Bone marrow (tissue), 2 donors: ENCODE data around the gene FOXC1.

Experiments used
- DNase-seq, 2 donors: peaks; one replicate each; lab custom pipeline; 2025; lab: John Stamatoyannopoulos, UW

Gene FOXC1

GRCh38 chr6:1612299-1612973 lies 2.7 kb downstream of the FOXC1 start:
- DNase-seq: no peak

GRCh38 chr6:1612974-1613306 lies 3.2 kb downstream of the FOXC1 start:
- no peak for DNase-seq

GRCh38 chr6:1613346-1613687 lies 3.6 kb downstream of the FOXC1 start:
- no peak for DNase-seq

- DNase-seq: no peak
Measured at GRCh38 chr6:1613688-1614447, 4.2 kb downstream of the FOXC1 start.

- no peak for DNase-seq
Measured at GRCh38 chr6:1614448-1615150, 4.9 kb downstream of the FOXC1 start.

- DNase-seq: no peak
Measured at GRCh38 chr6:1615151-1615852, 5.6 kb downstream of the FOXC1 start.

- no peak for DNase-seq
Measured at GRCh38 chr6:1615853-1616420, 6.2 kb downstream of the FOXC1 start.

- no peak for DNase-seq
Measured at GRCh38 chr6:1616701-1617463, 7.2 kb downstream of the FOXC1 start.

GRCh38 chr6:1617466-1618310 lies 8.0 kb downstream of the FOXC1 start:
- no peak for DNase-seq

GRCh38 chr6:1618311-1619097 lies 8.8 kb downstream of the FOXC1 start:
- DNase-seq: no peak

GRCh38 chr6:1619098-1619672 lies 9.5 kb downstream of the FOXC1 start:
- no peak for DNase-seq

DNA sequence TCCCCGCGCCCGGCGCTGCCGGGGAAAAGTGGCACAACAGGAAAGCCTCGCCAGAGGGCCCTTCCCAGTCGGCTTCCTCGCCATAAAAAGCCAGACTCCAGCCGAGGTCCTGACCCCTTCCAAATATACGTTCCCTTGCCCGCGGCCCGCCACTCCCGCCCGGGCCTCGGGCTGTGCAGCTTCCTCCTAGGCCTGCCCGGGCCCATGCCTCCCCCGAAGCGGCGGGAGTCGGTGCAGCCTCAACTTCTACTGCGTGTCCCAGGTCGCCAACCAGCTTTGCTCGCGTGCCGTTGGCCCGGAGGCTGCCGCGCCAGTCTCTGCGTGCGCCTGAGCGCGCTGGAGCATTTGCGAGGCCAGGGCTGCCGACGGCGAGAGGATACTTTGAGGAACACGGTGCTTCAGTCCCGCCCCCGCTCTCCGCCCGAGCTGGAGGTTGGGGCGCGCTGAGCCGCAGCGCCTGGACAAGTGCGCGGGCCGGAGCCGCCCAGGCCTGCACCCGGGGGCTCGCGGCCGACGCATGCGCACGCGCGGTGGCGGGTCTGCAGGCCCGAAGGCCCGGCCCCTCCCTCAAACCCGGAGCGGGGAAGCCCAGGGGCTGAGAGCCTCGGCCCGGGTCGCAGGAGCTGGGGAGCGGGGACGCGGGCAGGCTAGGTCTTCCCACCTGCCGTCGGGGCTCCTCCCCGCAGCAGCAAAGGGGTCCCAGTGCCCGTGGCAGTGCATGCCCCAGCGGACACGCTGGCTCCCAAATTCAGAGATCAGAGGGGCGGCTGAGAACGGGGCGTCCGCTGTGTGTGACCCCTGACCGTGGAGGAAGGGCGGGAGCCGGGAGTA lies 10.2 kb downstream of the FOXC1 start:
- no peak for DNase-seq

GRCh38 chr6:1620504-1621069 lies 10.9 kb downstream of the FOXC1 start:
- DNase-seq: no peak

DNA sequence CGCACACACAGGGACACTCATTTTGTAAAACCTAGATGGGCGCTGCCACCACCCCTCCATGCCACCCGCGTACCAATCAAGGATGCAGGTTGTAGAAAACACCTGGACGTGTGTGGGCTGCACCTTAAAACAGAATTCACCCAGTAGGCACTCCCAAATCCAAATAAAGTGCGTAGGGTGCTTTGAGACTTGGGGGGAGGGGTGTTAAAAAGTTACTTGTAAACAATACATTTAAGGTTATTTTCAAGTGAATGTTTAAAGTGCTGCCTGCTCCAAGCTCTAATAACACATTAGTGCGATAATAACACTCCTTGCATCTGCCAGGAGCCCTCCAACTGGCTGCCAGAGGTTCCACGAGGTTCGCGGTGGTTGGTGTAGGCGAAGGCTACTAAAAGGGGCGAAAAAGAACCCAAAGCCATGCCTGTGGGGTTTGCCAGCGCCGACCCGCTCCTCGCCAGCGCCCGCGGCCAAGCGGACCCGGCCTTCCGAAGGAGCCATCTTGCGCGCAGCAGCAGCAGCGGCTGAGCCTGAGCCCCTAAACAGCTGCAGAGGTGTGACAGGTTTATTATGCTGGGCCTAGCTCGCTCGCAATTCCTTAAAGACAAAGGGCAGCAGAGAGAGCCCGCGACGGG lies 11.5 kb downstream of the FOXC1 start:
- DNase-seq: no peak

GRCh38 chr6:1622220-1622850 lies 12.6 kb downstream of the FOXC1 start:
- DNase-seq: no peak

DNA sequence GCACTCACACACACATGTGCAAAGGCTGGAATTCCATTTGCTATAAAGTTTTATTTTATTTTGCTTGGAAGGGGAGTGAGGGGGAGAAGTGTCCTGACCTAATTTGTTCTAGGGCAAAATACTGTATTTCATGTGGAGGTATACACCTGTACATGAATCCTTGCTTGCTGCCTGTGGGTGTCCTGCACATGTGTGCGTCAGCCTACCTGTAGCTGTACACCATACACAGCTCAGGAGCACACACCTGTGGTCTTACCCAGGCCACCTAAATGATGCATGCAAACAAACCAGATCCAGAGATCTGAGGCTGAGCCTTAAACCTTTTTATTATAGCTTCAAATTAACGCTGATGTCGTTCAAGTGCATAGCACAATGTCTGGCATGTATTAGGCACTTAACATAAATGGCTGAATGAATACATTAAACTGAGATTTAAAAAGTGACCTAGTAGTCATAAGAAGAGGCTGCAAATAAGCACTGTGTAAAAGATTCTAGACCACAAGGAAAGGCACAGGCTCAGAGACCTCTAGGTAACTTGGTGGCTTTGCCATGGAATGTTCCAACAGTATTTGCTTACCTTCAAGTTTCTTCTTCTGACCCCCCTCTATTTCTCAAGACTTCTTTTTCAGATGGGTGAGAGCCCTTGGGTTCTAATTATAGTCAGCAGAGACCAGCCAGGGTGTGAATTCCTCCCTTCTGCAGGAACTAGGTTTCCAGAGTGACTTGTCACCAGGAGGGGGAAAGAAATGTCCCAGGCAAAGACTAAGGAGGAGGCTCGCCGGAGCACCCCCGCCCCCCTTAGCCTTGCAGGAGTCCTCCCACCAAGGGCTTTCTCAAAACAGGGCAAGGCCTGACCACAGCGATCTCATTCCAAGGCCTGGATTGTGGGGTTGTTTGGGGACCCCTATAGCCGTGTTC lies 13.4 kb downstream of the FOXC1 start:
- DNase-seq: no peak
